ENCODE data around the gene SERINC3. TPM values are rescaled to one million over a fixed set of nuclear protein-coding genes. Genes with fewer than 3 reads are reported as not detected.

SERINC3 gene
- total and polyA plus RNA-seq, 2 donors (not counting 3 experiments of a cell fraction or from before 2014, with no cell fraction given): 83.7 to 177 TPM

- no peaks in the 10 kb centered on the region for H3K27me3 ChIP-seq (ENCODE audit: control insufficient read depth in 2 of 2, insufficient read depth in 2 of 2, low read length in 2 of 2)
- H3K9ac ChIP-seq (replicated peaks; ENCODE audit: extremely low read depth, insufficient read depth, low read length): no peak overlapping the region
- no peaks in the 10 kb centered on the region for H3K9me1 ChIP-seq (replicated peaks; ENCODE audit: control insufficient read depth, extremely low read depth, insufficient read depth, low read length)
- H3K4me2 ChIP-seq (ENCODE audit: insufficient read depth, low read length): no peak overlapping the region
- ChIA-PET CTCF (interaction anchor here (1.0 kb wide), 1 partner anchor 14 kb away, joined by 3 read pairs; no protein-coding TSS in a partner anchor), POLR2A (no interaction called here)
- no peaks in the 10 kb centered on the region for H3K79me2 ChIP-seq (ENCODE audit: control insufficient read depth, insufficient read depth, low read length)
- no peak overlapping the region for H2AFZ ChIP-seq (ENCODE audit: low read depth, low read length)
- no peaks in the 10 kb centered on the region for H4K20me1 ChIP-seq (replicated peaks; ENCODE audit: control insufficient read depth, extremely low read depth, insufficient read depth, low read length)
- FAIRE-seq (no peak), DNase-seq (ENCODE audit: low read depth, low spot score) (no peak)
- intact Hi-C loops (cut with micrococcal nuclease) (no loop called here), dilution Hi-C loops (cut with MboI; ENCODE audit: extremely low pct_ligation_motif_present, low sequenced_read_pairs) (no loop called here)
- no peaks in the 10 kb centered on the region for H3K9me3 ChIP-seq (replicated peaks; ENCODE audit: control insufficient read depth, insufficient read depth, low read length)
- no peak overlapping the region for H3K4me3 ChIP-seq (replicated peaks in 1 of 3; ENCODE audit: insufficient read depth in 1 of 3, low read depth in 1 of 3, low read length in 3 of 3)
- TF ChIP-seq POLR2A (IDR thresholded peaks at IDR 0.05; ENCODE audit: low read depth, low read length) (no peak), MAX (IDR thresholded peaks at IDR 0.05; ENCODE audit: insufficient read depth, insufficient read length) (no peak), GATA2 (IDR thresholded peaks at IDR 0.05; ENCODE audit: insufficient read depth, insufficient read length, low read depth, low read length) (no peak), POLR2AphosphoS5 (IDR thresholded peaks at IDR 0.05; ENCODE audit: insufficient read depth, low read depth, low read length) (no peak), CTCF (IDR thresholded peaks at IDR 0.05; ENCODE audit: extremely low read depth in 1 of 2, insufficient read depth in 1 of 2, low read depth in 1 of 2, low read length in 2 of 2) (no peak), FOS (IDR thresholded peaks at IDR 0.05; ENCODE audit: borderline replicate concordance, insufficient read depth, low read length) (no peak), EZH2 (IDR thresholded peaks at IDR 0.05; ENCODE audit: borderline replicate concordance, low read depth, low read length, severe bottlenecking) (no peak), JUN (IDR thresholded peaks at IDR 0.05; ENCODE audit: borderline replicate concordance, insufficient read depth, insufficient read length, low read depth) (no peak), MYC (IDR thresholded peaks at IDR 0.05; ENCODE audit: low read depth, low read length) (no peak)
- H3K36me3 ChIP-seq (ENCODE audit: control insufficient read depth in 2 of 2, extremely low read depth in 1 of 2, insufficient read depth in 2 of 2, low read length in 2 of 2): peaks cover 9 to 24% of the 10 kb centered on the region in 2 experiments
- H3K27ac ChIP-seq (ENCODE audit: insufficient read depth, low read depth, low read length): no peak overlapping the region
- no TSS peak for BruUV-seq (replicated peaks)
- H3K4me1 ChIP-seq (ENCODE audit: control insufficient read depth, extremely low read depth, insufficient read depth, low read length): no peaks in the 10 kb centered on the region
These were observed 31.9 kb downstream of the SERINC3 start for GRCh38 chr20:44489931-44490330.

Measured in endothelial cell of umbilical vein (primary cell).